Omental fat pad (tissue), 4 donors: Measurements from ENCODE around the gene UTF1. TPM values are rescaled to one million over a fixed set of nuclear protein-coding genes. Genes with fewer than 3 reads are reported as not detected.

Source experiments
- ATAC-seq: fragments of 150-250 bp; one replicate; pipeline ENCODE4 v1.9.1; 2016; ENCODE audit warnings: mild to moderate bottlenecking, moderate library complexity; ENCODE audit not compliant: low FRiP score
- DNase-seq: peaks from one replicate; pipeline ENCODE4 v3.0.0-alpha.2; 2019; ENCODE audit warnings: low spot score
- CTCF ChIP-seq, 3 donors: fragments of 450-650 bp; IDR thresholded peaks; one replicate each; pipeline ENCODE4 v1.5.1; 2016 to 2017; ENCODE audit warnings: antibody characterized with exemption in 3 of 3, mild to moderate bottlenecking in 3 of 3, moderate library complexity in 2 of 3
- total RNA-seq, 4 donors: library from RNA; depleted of rRNA; stranded (reverse); fragments of >200 nt; gene quantifications; one replicate each; pipeline ENCODE4 v1.1.0, GENCODE V29; 2016

UTF1 gene, protein sequence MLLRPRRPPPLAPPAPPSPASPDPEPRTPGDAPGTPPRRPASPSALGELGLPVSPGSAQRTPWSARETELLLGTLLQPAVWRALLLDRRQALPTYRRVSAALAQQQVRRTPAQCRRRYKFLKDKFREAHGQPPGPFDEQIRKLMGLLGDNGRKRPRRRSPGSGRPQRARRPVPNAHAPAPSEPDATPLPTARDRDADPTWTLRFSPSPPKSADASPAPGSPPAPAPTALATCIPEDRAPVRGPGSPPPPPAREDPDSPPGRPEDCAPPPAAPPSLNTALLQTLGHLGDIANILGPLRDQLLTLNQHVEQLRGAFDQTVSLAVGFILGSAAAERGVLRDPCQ
- not detected for total RNA-seq

GRCh38 chr10:133230044-133230361, at the start of gene UTF1:
Gene UTF1 (plus strand): TSS chr10:133230217. CDS start chr10:133230289, 72 bp downstream.
- no peak for TF ChIP-seq CTCF (IDR thresholded peaks at IDR 0.05)
- no peak for DNase-seq
- no peak for ATAC-seq

- no peak for TF ChIP-seq CTCF (IDR thresholded peaks at IDR 0.05)
- DNase-seq (no peak), ATAC-seq (no peak)
Observed at GRCh38 chr10:133180965-133181639, 48.9 kb upstream of the UTF1 start.

DNA sequence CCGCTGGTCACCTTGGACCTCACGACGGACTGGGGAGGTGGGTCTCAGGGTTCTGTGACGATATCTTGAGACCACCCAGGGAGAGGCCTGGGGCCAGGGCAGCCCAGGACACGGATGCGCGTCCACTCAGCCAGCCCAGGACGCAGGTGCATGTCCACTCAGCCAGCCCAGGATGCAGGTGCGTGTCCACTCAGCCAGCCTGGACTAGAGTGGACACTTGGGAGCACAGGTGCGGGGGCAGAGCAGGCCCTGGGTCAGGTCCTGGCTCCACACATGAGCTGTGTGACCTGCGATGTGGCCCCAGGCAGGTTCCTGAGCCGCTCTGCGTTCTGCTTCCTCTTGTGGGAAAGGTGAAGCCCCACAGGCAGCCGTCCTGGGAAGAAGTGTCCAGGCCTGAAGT, 47.8 kb upstream of the UTF1 start:
- no peak for ATAC-seq
- TF ChIP-seq CTCF (IDR thresholded peaks at IDR 0.05), result no peak
- DNase-seq, result no peak

DNA sequence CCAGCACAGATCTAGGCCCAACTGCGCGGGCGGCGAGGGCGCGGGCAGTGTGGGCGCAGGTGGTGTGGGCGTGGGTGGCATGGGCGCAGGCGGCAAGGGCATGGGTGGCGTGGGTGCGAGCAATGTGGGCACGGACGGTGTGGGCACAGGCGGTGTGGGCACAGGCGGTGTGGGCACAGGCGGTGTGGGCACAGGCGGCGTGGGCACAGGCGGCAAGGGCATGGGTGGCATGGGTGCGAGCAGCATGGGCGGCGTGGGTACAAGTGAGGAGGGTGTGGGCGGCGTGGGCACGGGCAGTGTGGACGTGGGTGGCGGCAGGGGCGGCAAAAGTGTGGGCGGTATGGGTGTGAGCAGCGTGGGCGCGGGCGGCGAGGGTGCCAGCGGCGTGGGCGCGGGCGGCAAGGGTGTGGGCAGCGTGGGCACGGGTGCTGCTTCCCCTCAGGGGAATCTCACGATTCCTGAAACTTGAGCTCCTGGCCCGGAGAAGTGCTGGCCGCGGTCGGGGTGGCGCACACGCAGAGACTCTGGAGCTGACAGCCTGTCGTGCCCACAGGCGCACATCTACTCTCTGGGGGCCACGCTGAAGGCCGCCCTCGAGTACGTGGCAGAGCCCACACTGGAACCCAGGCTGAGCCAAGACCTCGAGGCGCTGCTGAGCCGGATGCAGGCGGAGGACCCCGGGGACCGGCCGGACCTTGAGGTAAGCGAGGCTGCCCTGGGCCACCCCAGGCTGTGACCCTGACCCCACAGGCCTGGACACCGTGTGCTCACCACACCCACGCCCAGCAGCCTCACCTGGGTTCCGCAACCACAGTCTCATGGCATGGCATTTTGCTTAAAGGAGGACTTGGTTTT, 47.0 kb upstream of the UTF1 start:
- DNase-seq (no peak), ATAC-seq (no peak)
- no peak for TF ChIP-seq CTCF (IDR thresholded peaks at IDR 0.05)

GRCh38 chr10:133183646-133184378, 46.2 kb upstream of the UTF1 start:
- DNase-seq (no peak), ATAC-seq (no peak)
- no peak for TF ChIP-seq CTCF (IDR thresholded peaks at IDR 0.05)

GRCh38 chr10:133184591-133185244, 45.3 kb upstream of the UTF1 start:
- no peak for DNase-seq
- TF ChIP-seq CTCF (IDR thresholded peaks at IDR 0.05), result no peak
- ATAC-seq, result no peak
